T-helper 1 cell treated with Interleukin-12 subunit alpha and Interleukin-12 subunit beta and Interleukin-4 antibody, amounts not matched to agents 30 ng/mL and 1 ng/mL, for 36 hours (primary cell): ENCODE data around the gene U2AF2. TPM values are rescaled to one million over a fixed set of nuclear protein-coding genes. Genes with fewer than 3 reads are reported as not detected.

Experiments used
- intact Hi-C: fragments of 100-400 bp; cut with micrococcal nuclease; formaldehyde crosslinking; loops from one replicate; pipeline ENCODE4 v1.15.1; 2024
- total RNA-seq: library from RNA; stranded (reverse); gene quantifications from 2 replicates; pipeline ENCODE4 v1.2.3, GENCODE V29; 2022

U2AF2 gene
- total RNA-seq, 1 donor from 2014 or later: 258 TPM

DNA sequence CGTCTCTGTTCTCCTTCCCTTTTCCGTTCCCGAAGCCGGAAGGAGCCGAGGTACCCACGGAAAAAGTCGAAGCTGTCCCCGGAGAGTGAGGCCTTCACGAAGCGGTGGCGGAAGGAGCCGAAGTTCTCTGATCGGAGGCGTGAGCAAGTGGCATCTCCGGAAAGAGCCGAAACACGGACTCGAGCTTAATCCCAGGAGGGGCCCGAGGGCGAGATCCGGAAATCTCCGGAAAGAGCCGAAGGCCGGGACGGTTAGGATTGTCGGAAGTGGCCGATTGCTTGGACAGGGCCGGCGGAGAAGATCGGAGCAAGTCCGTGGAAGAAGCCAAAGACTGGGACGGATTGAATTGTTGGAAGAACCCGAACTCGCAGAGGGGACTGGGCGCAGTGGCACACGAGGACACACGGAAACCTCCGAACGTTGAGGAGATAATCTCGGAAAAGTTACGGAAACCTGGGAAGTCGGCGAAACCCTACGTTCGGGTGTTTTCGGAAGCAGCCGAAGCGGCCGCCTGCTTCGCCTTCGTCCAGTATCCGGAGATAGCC is 440 bp upstream of the U2AF2 start:
- intact Hi-C loops: loop anchor here (1.0 to 10.0 kb wide), 14 partner anchors 21 to 1780 kb away; partner anchors contain the start of genes EPN1, FIZ1, KMT5C and RPL28

DNA sequence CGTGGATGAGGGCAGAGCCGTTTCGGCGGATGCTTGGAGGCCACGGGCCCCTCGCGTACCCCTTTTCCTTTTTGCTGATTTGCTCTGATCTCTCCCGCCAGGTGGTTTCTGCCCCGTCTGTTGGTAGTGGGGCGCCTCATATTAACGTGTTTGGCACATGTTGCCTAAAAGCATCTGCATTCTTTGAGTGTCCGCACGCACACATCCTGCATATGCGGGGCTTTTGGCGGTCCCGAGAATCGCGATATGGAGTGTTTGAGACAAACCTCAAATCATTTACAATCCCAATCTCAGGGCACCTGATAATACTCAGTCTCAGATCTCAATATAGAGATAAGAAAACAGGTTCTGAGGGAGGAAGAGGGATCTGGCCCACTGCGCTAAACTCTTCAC is 809 bp downstream of the U2AF2 start:
- intact Hi-C loops: loop anchor here (1.0 to 10.0 kb wide), 6 partner anchors 179 to 1779 kb away; partner anchors contain the start of genes CNOT3, ZFP28, ZNF628 and ZNF749

DNA sequence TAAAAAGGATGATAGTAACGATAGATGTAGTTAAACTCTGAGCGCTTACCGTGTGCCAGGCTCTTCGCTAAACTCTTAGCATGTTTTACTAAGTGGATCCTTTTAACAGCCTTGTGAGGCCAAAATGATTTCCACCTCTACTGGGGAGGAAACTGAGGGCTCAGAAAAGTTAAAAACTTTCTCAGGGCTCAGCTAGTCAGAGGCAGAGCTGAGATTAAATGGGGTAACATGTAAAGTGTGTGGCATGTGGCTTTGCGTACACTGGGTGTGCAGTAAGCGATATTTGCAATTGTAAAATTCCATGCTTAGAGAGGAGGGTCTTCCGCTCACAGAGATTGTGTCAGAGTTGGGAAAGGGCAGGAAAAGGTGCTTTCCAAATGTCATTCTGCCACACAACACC is 1.7 kb downstream of the U2AF2 start:
- intact Hi-C loops: loop anchor here (10.0 kb wide), 1 partner anchor 878 kb away; the partner anchor contains the start of gene ZFP28

DNA sequence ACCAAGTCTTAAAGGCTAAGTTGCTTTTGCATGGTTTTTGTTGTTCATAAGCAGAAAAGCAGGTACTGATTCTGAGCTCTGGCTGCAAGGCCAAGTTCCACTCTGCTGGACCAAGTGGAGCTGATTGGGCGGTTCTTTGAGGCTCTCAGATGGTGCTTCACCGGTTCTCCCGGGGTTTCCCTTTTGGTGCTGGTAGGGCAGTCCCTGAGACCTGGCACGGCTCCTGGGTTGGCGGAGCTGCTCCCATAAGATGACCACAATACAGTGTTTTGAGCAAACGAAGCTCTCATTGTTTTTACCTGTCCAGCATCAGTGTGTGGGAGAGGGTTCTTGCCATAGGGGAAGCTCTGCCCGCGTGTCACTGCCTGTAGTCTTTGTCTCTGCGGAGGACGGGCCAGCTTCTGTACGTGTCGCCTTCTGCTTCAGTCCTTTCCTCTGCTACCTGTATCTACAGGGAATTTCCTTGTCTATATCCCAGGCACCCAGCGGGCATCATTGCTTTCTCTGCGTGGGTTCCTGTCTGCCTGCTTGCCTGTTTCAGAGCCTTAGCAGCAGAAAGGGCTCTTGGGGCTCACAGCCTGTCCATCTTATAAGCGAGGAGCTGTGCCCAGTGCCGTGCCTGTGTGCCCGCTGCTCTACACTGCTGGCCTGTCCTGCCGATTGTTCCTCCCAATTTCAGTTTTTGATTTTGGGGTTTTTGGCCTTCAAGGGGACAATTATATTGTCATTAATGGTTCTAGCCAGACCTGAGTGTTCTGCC is 2.3 kb downstream of the U2AF2 start:
- intact Hi-C loops: loop anchor here (10.0 kb wide), 1 partner anchor 878 kb away; the partner anchor contains the start of gene ZFP28

DNA sequence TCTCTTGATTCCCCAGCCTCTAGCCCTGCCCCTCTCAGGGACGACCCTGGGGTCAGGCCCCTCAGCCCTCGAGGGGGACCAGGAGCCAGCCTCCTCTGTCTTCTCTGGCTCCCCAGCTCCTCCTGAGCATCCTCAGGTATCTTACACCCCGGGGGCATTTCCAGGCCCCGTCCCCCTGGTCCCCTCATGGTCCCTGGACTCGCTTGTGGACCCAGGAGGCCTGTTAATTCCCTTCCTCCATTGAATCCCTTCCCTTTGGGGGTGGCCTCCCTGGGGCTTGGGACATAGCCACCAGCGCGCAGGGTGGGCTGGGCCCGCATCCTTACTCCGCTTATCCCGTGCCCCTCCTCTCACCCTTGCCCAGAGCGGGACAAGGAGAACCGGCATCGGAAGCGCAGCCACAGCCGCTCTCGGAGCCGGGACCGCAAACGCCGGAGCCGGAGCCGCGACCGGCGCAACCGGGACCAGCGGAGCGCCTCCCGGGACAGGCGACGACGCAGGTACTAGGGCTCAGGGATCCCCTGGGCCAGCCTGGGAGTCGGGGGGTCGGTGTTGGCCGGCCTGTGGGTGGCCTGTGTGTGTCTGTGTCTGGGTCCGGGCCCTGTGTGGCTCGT is 4.1 kb downstream of the U2AF2 start:
- intact Hi-C loops: loop anchor here (10.0 kb wide), 1 partner anchor 876 kb away; the partner anchor contains the start of gene ZFP28

DNA sequence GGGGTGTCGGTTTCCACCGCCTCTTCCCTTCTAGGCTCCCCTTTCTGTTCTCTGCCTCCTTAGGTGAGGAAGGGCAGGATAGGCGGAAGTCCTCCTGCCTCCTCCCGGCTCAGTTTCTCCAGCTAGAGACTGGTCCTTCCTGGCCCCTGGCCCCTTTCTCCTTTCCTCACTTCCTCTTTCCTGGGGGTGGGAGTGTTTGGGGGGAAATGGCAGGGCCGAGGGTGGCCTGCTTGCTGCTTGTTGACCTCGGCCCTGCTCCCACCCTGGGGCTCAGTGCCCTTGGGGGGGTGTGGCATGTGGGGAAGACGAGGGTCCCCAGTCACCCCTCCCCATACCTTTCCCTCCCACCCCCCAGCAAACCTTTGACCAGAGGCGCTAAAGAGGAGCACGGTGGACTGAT is 5.0 kb downstream of the U2AF2 start:
- intact Hi-C loops: loop anchor here (10.0 kb wide), 1 partner anchor 875 kb away; the partner anchor contains the start of gene ZFP28

DNA sequence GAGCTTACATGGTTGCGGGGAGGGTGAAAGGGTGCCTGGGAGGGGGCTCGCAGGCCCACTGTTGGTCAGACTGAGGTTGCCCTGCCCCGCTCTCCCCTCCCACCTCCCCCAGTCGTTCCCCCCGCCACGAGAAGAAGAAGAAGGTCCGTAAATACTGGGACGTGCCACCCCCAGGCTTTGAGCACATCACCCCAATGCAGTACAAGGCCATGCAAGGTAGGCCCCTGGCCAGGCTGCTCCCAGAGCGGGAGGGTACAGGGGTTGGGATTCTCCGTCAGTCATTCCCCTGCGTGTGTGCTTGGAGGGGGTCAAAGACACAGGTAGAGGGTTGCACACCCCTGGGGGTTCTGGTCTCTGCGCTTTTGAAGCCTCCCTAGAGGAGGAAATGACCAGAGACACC is 5.6 kb downstream of the U2AF2 start:
- intact Hi-C loops: no loop called here

DNA sequence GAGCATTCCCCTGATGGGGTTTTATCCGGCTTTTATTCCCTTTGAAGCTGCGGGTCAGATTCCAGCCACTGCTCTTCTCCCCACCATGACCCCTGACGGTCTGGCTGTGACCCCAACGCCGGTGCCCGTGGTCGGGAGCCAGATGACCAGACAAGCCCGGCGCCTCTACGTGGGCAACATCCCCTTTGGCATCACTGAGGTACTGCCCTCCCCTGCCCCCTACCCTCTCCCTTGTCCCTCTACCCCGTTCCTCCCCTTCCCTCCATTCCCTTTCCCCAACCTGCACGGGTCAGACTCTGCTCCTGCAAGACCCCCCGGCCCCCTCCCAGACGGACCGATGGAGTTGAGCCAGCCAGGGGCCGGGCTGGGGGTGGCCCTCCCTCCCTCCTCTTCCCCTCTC is 6.2 kb downstream of the U2AF2 start:
- intact Hi-C loops: no loop called here

DNA sequence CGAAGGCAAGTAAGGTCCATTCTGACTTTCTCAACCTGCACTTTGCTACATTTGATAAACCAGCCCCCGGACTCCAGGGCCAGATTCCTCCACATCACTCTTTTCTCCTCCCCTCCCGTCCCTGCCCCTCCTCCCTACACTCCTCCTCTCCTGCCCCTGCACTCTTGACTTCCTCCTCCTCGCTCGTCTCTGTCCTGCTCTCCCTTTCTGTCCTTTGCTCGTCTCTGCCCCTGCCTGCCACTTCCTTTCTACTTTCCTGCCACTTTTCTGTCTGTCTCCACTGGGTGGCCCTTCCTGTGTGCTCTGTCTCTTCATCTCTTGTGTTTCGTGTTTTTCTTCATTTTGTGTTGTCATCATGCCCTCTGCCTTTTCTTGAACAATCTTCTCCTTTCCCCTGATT is 7.0 kb downstream of the U2AF2 start:
- intact Hi-C loops: no loop called here

DNA sequence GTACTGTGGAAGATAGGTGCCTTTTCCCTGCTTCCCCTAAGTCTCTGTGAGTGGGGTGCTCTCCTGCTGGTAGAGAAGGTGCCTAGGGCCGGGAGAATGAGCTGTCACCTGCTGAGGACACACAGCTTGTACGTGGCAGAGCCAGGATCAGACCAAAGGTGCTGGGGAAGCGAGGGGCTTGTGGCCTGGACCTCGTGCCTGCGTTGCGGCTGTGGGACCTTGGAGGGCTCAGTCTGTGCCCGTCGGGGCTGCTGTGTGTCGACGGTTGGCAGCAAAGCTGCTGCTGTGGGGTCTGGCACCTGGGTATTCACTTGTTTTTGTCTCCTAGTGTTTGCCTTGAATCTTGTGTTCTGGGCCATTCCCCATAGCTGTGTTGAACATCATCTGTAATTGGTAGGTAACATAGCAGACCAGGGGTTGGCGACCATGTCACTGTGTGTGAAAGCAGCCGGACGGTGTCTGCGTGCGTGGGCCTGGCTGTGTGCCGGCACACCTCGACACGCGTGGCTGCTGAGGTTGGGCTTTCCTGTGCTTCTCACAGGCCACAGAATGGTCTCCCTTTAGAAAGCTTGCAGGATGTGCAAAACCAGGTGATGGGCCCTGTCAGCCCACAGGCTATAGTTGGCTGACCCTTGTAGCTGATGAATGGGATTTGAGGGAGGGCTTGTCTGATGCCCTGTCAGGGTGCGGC is 9.2 kb downstream of the U2AF2 start:
- intact Hi-C loops: no loop called here

DNA sequence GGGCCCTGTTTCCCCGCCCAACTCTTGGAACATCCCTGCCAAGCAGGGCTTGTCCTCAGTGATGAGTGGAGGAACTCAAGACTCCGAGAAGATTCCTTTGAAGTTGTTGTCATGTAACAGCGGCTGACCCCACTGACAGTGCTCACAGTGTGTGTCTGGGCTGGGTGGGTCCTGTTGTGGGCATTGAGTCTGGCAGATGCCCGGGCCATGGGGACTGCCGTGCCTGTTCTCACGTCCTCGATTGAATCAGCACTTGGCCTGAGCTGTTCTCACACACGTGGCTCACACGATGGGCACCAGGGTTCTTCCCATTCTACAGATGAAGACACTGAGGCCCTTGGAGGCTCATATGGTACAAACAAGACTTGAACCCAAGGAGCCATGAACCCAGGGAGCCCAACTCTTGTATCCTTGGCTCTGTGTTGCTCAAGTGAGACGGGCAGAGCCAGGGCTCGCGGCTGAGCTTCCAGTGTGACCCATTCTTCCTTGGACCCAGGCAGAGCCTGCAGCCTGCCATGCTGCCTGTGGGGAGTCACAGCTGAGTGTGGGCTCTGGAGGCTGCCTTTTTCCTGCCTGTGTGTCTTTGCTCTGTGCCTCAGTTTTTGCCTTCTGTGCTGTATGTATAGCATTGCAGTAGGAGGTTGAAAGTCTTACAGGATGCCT is 11.6 kb downstream of the U2AF2 start:
- intact Hi-C loops: no loop called here

DNA sequence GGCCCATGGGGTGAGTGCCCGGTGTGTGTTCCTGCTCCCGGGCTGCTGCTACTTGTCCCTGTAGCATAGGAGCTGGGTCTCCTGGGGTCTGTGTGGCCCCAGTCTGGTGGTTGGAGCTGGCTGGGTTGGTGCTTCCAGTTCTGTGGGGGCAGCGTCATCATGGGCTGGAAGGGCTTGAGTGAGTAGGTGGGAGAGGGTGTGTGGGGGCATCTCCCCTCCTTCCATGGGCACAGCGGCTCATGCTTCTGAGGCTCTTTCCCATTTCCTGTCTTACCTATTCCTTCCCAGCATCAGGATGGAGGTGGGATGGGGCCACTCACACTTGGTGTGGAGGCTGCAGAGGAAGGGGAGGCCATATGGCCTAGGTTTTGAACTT is 12.2 kb downstream of the U2AF2 start:
- intact Hi-C loops: no loop called here

DNA sequence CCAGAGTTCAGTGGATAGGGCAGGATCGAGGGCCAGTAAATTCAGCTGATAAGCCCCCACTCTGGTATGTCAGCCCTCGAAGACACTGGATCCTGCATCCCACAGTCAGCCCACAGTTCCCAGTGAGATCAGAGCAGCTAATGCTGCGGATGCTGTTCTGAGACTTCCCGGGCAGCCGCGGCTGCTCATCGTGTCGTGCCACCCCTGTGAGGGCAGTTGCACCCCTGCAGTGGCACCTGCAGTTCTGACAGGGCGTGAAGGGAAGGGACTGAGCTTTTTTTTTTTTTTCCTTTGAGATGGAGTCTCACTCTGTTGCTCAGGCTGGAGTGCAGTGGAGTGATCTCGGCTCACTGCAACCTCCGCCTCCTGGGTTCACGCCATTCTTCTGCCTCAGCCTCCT is 12.7 kb downstream of the U2AF2 start:
- intact Hi-C loops: no loop called here

DNA sequence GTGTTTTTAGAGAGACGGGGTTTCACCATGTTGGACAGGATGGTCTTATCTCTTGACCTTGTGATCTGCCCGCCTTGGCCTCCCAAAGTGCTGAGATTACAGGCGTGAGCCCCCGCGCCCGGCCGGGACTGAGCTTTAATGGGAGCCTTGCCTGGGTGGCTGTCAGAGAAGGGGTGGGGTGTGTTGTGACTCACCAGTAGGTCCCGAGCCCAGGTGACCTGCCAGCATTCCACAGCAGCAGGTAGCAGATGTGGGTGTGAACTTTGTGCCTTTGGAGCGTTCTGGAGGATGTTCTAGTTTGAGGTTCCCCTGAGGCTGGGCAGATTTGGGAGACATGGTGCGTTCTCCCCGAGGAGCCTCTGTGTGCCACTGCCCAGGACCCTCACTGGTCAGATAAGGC is 13.1 kb downstream of the U2AF2 start:
- intact Hi-C loops: no loop called here

DNA sequence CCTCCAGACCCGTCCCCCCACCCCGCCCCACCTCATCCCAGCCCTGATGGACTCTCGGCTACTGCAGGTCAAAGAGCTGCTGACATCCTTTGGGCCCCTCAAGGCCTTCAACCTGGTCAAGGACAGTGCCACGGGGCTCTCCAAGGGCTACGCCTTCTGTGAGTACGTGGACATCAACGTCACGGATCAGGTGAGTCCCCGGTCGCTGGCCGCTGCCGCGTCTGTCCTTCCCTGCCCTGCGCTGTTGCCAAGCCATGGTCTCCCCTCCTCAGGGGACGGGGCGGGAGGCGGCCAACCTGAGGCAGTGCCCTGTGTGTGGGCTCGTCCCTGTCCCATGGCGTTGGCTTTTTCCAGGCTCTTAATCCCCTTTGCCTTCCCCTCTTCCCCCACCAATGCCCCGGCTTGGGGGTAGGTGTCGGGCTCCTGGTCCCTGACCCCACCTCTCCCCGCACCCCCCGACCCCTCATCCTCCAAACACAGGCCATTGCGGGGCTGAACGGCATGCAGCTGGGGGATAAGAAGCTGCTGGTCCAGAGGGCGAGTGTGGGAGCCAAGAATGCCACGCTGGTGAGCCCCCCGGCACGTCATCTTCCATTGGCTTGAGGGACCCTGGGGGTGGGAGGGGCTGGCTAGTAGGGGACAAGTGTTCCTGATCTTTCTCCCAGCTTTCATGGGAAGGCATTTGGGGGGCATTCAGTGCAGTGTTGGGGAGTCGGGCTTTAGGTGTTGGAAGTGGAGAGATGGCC is 13.9 kb downstream of the U2AF2 start:
- intact Hi-C loops: no loop called here

DNA sequence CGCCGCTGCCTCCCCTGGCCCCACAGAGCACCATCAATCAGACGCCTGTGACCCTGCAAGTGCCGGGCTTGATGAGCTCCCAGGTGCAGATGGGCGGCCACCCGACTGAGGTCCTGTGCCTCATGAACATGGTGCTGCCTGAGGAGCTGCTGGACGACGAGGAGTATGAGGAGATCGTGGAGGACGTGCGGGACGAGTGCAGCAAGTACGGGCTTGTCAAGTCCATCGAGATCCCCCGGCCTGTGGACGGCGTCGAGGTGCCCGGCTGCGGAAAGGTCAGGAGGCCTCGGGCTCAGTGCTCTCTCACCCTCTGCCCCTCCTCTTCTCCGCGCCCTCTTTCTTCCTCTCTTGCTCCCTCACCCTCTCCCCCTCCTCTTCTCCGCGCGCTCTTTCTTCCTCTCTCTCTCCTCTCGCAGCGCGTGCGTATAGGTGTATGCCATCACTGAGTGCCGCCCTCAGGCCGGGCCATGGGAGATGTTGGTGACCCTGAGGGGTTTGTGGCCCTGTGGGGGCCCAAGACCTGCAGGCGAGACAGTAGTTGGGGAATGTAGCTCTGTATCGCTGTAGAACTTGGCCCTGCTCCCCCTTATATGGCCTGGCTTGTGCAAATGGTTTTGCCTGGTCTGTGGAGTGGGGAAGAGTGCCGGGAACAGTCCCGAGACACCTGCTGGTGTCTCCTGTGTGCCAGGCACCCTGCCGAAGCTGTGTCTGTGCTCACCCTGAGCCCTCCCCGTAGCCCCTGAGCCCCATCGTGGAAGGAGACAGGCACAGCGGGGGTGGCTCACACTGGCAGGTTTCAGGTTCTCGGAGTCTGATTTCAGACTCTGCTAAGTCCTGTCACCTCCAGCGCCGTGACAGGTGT is 14.8 kb downstream of the U2AF2 start:
- intact Hi-C loops: no loop called here

DNA sequence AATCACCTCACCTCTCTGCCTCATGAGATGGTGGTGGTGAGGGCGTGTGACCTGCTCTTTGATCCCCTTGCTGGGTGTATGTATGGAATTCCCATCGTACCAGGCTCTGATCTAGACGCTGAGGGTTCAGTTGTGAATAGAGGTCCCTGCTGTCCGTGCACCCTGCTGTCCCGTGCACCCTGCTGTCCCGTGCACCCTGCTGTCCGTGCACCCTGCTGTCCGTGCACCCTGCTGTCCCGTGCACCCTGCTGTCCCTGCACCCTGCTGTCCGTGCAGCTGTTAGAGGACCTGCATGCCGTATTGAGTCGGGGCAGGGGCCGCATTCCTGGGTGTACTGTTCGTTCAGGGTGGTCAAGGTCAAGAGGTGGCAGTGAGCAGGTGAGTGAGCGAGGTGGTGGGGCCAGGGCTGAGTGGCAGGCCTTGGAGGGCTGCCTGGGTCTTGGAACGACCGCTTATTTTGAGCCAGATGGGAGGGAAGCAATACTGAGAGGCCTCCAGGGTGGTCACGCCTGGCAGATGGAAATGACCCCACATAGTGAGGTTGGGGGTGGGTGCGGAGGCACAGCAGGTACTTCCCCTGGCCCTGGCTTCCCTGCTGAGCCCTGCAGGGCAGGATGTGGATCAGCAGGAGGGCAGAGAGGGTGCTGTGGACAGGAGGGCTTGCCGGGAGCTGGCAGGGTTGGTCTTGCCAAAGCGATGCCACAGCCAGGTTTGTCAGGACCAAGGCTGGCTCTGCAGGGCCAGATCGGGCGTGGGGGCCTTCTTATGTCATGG is 15.6 kb downstream of the U2AF2 start:
- intact Hi-C loops: no loop called here

DNA sequence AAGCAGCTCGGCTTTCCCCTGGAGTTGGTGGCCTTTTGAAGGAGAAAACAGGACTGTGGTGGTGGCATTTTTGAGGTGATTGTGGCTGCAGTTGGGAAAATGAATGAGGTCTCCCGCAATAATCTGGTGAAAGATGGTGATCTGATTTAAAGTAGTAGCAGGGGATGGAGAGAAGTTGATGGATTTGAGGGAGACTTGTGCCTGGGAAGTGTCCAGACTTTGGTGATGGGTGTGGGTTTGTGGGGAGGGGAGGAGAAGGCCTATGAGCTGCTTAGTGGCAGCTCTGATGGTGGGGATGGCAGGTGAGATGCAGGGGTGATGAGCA is 16.2 kb downstream of the U2AF2 start:
- intact Hi-C loops: no loop called here

DNA sequence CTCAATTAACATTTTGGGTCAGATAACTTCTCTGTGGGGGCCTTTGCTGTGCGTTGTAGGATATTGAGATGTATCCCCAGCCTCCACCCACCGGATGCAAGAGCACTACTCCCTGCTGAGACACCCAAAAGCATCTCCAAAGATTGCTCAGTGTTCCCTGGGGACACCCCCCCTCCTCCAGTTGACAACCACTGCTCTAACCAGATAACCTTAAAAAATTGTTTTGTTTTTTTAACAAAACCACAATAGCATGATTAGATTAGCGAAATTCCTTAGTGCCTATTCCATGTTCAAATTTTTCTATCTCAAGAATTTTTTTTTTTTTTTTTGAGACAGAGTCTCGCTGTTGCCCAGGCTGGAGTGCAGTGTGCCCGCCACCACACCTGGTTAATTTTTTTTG is 17.6 kb downstream of the U2AF2 start:
- intact Hi-C loops: no loop called here
